ENCODE measurements around the gene ETFB.

ETFB gene

GRCh38 chr19:51387924-51388389 lies 21.8 kb upstream of the ETFB start, which contains the start of gene LIM2:
LIM2 (minus strand) TSS chr19:51387974; CDS start chr19:51387443, 531 bp downstream.
- H3K4me3 ChIP-seq (ENCODE audit: control insufficient read depth, low read depth, low read length): no peak within 1 kb of the TSS
- DNase-seq (ENCODE audit: low read depth): no peak
- TF ChIP-seq CTCF (conservative IDR thresholded peaks at IDR 0.05; ENCODE audit: control insufficient read depth, insufficient read depth, low read depth, low read length): no peak

- no peak for TF ChIP-seq CTCF (conservative IDR thresholded peaks at IDR 0.05; ENCODE audit: control insufficient read depth, insufficient read depth, low read depth, low read length)
- H3K4me3 ChIP-seq (ENCODE audit: control insufficient read depth, low read depth, low read length): no peak overlapping the region
- no peak for DNase-seq (ENCODE audit: low read depth)
These were observed 20.8 kb upstream of the ETFB start for GRCh38 chr19:51386882-51387520.

- no peak for TF ChIP-seq CTCF (conservative IDR thresholded peaks at IDR 0.05; ENCODE audit: control insufficient read depth, insufficient read depth, low read depth, low read length)
- DNase-seq (ENCODE audit: low read depth): no peak
- no peak overlapping the region for H3K4me3 ChIP-seq (ENCODE audit: control insufficient read depth, low read depth, low read length)
These were observed 15.8 kb upstream of the ETFB start for GRCh38 chr19:51382004-51382403.

- no peak overlapping the region for H3K4me3 ChIP-seq (ENCODE audit: control insufficient read depth, low read depth, low read length)
- no peak for DNase-seq (ENCODE audit: low read depth)
- no peak for TF ChIP-seq CTCF (conservative IDR thresholded peaks at IDR 0.05; ENCODE audit: control insufficient read depth, insufficient read depth, low read depth, low read length)
These were observed 14.2 kb upstream of the ETFB start for GRCh38 chr19:51380379-51380778.

GRCh38 chr19:51377422-51377821 lies 11.2 kb upstream of the ETFB start:
- TF ChIP-seq CTCF (conservative IDR thresholded peaks at IDR 0.05; ENCODE audit: control insufficient read depth, insufficient read depth, low read depth, low read length): no peak
- H3K4me3 ChIP-seq (ENCODE audit: control insufficient read depth, low read depth, low read length): no peak overlapping the region
- DNase-seq (ENCODE audit: low read depth): no peak

- no peak for TF ChIP-seq CTCF (conservative IDR thresholded peaks at IDR 0.05; ENCODE audit: control insufficient read depth, insufficient read depth, low read depth, low read length)
- no peak overlapping the region for H3K4me3 ChIP-seq (ENCODE audit: control insufficient read depth, low read depth, low read length)
- DNase-seq (ENCODE audit: low read depth): no peak
These were observed 9.5 kb upstream of the ETFB start for GRCh38 chr19:51375504-51376221.
